Fibroblast of mammary gland (primary cell): Measurements from ENCODE around the gene SLC25A43.

Source experiments
- DNase-seq: peaks from one replicate; pipeline ENCODE4 v3.0.0-alpha.2; 2010; ENCODE audit warnings: low read depth
- H3K4me3 ChIP-seq: 2 replicates; pipeline ENCODE4 v1.5.1; 2011; ENCODE audit warnings: low read depth, mild to moderate bottlenecking, low read length, moderate library complexity; ENCODE audit not compliant: control insufficient read depth
- CTCF ChIP-seq: conservative IDR thresholded peaks from 2 replicates; pipeline ENCODE4 v1.5.1; 2011; ENCODE audit warnings: low read depth, low read length, inconsistent platforms; ENCODE audit not compliant: control insufficient read depth, insufficient read depth

The SLC25A43 gene

GRCh38 chrX:119393144-119393543, 6.0 kb upstream of the SLC25A43 start:
- no peak for DNase-seq
- no peak for TF ChIP-seq CTCF
- no peak overlapping the region for H3K4me3 ChIP-seq

- TF ChIP-seq CTCF, result no peak
- peak overlapping the region; percentile 40 for H3K4me3 ChIP-seq
- DNase-seq, result peak; percentile 26
These were observed 556 bp upstream of the SLC25A43 start for GRCh38 chrX:119398587-119398973.

DNA sequence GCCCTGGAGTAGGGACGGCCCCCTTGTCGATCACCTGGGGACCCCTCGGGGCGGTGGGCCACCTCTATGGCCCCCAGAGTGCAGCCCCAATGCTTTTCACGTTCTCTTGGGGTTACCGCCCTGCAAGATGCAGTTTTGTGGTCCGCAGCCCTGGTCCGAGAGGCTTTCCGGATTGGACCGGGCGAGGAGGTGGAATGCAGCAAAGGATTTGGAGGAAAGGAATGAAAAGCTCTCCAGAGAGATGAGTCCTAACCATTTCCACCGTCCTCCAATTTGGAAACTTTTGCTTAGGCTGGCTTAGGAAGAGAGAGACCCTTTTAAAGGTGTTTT, 601 bp downstream of the SLC25A43 start:
- peak; percentile 12 for DNase-seq
- H3K4me3 ChIP-seq, result peak overlapping the region; percentile 40
- no peak for TF ChIP-seq CTCF

DNA sequence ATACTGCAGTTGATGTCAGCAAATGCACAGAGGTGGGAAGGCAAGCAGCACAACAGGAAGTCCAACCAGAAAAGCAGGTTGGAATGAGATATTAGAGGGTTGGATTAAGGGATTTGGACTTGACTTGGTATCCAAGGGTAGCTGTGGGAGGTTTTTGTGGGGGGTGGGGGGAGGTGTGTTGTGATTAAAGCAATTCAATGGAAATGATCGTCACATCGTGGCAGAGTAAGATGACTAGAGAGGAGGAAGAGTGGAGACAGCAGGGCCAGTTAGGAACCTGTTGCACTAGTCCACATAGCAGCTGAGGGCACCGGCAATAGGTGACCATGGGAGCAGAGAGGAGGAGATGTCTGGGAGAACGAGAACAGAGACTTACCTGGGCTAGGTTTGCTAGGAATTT, 2.4 kb downstream of the SLC25A43 start:
- no peak for DNase-seq
- H3K4me3 ChIP-seq, result no peak overlapping the region
- no peak for TF ChIP-seq CTCF

DNA sequence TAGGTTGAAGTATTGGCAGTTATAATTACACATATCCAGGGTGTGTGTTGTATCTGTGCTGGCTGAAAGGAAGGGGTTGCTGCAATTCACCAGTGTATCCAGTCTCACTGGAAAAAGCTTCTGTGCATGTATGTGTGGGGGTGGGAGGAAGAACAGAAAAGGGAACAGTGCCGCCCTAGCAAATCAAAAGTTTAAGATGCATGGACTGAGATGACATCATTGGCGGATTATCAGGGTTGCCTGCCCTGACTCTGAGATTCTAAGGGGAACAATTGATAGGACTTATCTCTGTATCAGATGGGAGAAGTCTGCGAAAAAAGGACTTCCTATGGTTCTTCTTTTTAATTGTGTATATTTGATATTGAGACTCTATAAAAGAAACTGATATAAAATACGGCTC, 3.5 kb downstream of the SLC25A43 start:
- DNase-seq, result no peak
- no peak overlapping the region for H3K4me3 ChIP-seq
- no peak for TF ChIP-seq CTCF

DNA sequence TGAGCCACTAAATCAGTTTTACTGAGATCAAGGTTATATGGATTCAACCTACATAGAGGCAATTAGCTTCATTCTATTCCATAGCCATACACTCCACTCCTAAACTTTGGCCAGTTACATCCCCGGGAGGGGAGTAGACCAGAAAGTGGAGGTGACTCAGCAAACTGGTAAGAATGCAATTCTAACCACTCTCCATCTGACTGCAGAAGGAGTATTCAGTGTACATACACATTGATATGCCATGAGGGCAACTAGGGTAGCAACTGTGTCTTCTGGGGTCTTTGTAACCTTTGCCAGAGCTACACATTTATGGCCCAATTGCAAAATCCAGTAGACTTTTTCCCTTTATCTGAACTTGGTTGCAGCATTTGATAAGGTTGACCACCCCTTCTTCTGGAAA, 7.6 kb downstream of the SLC25A43 start:
- peak; percentile 26 for DNase-seq
- no peak for TF ChIP-seq CTCF
- H3K4me3 ChIP-seq, result no peak overlapping the region

DNA sequence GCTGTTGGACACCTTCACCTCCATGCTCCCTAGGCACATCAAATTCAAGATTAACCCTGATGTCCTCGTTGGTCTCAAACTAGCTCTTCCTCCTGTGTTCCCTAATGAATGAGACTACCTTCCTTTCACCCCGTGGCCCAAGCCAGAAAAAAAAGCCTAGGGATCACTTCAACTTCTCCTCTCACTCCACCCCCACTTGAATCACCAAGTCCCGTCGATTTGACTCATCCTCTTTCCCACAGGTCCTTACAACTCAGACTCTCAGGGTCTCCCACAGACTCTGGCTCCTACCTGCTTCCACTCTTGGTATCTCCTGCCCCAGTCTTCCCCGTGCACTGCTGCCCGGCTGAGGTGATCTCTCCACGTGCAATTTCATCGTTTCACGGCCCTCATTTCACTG, 8.5 kb downstream of the SLC25A43 start:
- peak; percentile 59 for DNase-seq
- no peak overlapping the region for H3K4me3 ChIP-seq
- no peak for TF ChIP-seq CTCF
